GM12878 (cell line): ENCODE measurements around the gene DNAAF8. TPM values are rescaled to one million over a fixed set of nuclear protein-coding genes. Genes with fewer than 3 reads are reported as not detected.

Experiments
- ATAC-seq: fragments of 200-7000 bp; cut with Tn5 transposase; 3 replicates; pipeline ENCODE4 v1.9.1; 2020; ENCODE audit warnings: mild to moderate bottlenecking, moderate library complexity
- BruUV-seq: library from RNA; stranded (reverse); fragments of 400-500 nt; replicated peaks from 2 replicates; lab custom pipeline; 2021; lab: Mats Ljungman, UMichigan
- CTCF ChIA-PET: fragments of 300-600 bp; sonication (Branson Sonifier 250); formaldehyde crosslinking; extraction: SDS; loops from one replicate; lab custom pipeline; 2021; ENCODE audit warnings: inconsistent platforms; lab: Yijun Ruan, JAX
- POLR2A ChIA-PET: fragments of 350-600 bp; formaldehyde crosslinking; extraction: SDS; loops from one replicate; lab custom pipeline; 2021; ENCODE audit warnings: inconsistent platforms; lab: Charles Lee
- RAD21 ChIA-PET: fragments of 300-600 bp; sonication (Branson Sonifier 250); formaldehyde crosslinking; loops from one replicate; lab custom pipeline; 2023; ENCODE audit warnings: antibody characterized with exemption; ENCODE audit not compliant: unreplicated experiment; lab: Charles Lee
- SMC1A ChIA-PET: fragments of 300-600 bp; sonication (Branson Sonifier 250); formaldehyde crosslinking; loops from one replicate; lab custom pipeline; 2023; ENCODE audit not compliant: unreplicated experiment, uncharacterized antibody; lab: Charles Lee
- DNase-seq: peaks from one replicate; pipeline ENCODE4 v3.0.0-alpha.2; 2011; ENCODE audit warnings: low read depth, low spot score
- FAIRE-seq: peaks from 3 replicates; lab custom pipeline; 2011; peaks lifted over from hg19 to GRCh38; lab: Jason Lieb, UNC
- H2AFZ ChIP-seq: 2 replicates; pipeline ENCODE4 v1.6.0; 2011; ENCODE audit warnings: low read depth, low read length, control low read depth; ENCODE audit not compliant: control insufficient read depth
- H3K27ac ChIP-seq: 2 replicates; pipeline ENCODE4 v1.5.1; 2011; ENCODE audit warnings: control low read depth; ENCODE audit not compliant: control insufficient read depth, insufficient read depth
- H3K27me3 ChIP-seq, 2 experiments: replicated peaks in 1 of 2; 2 replicates each; pipeline versions ENCODE4 v1.6.0 to v1.6.1; 2011; ENCODE audit warnings: low read length in 1 of 2; ENCODE audit not compliant: control insufficient read depth in 2 of 2, insufficient read depth in 2 of 2
- H3K36me3 ChIP-seq, 2 experiments: 2 replicates each; pipeline ENCODE4 v1.5.1; 2011; ENCODE audit warnings: low read length in 1 of 2; ENCODE audit not compliant: control insufficient read depth in 2 of 2, insufficient read depth in 2 of 2
- H3K4me1 ChIP-seq: 2 replicates; pipeline ENCODE4 v1.6.1; 2011; ENCODE audit warnings: mild to moderate bottlenecking, low read length, moderate library complexity, mixed read lengths; ENCODE audit not compliant: control insufficient read depth, insufficient read depth
- H3K4me2 ChIP-seq: 2 replicates; pipeline ENCODE4 v1.6.0; 2011; ENCODE audit warnings: control low read depth; ENCODE audit not compliant: control insufficient read depth, insufficient read depth
- H3K4me3 ChIP-seq: fragments of 200-600 bp; sonication (generic); 2 replicates; pipeline ENCODE4 v1.5.1; 2016
- H3K79me2 ChIP-seq: 2 replicates; pipeline ENCODE4 v1.6.0; 2011; ENCODE audit warnings: low read length; ENCODE audit not compliant: control insufficient read depth, insufficient read depth
- H3K9ac ChIP-seq: 2 replicates; pipeline ENCODE4 v1.8.0; 2011; ENCODE audit warnings: low read length, control low read depth, mixed read lengths; ENCODE audit not compliant: control insufficient read depth, insufficient read depth
- H3K9me3 ChIP-seq: replicated peaks from 3 replicates; pipeline ENCODE4 v1.5.1; 2011; ENCODE audit warnings: mild to moderate bottlenecking, low read length; ENCODE audit not compliant: control insufficient read depth, insufficient read depth
- H4K20me1 ChIP-seq: 2 replicates; pipeline ENCODE4 v1.6.0; 2011; ENCODE audit not compliant: control insufficient read depth, insufficient read depth
- CBX3 ChIP-seq: fragments of 200-600 bp; sonication (generic); IDR thresholded peaks from 2 replicates; pipeline ENCODE4 v1.6.1; 2016; ENCODE audit warnings: low read depth, borderline replicate concordance
- IKZF2 ChIP-seq, 2 experiments: fragments of 450-650 bp; IDR thresholded peaks; 2 replicates each; pipeline ENCODE4 v1.6.1; 2017; ENCODE audit warnings: mild to moderate bottlenecking in 2 of 2, moderate library complexity in 2 of 2
- MEF2A ChIP-seq: IDR thresholded peaks from 2 replicates; pipeline ENCODE4 v1.6.1; 2011; ENCODE audit warnings: low read depth, mild to moderate bottlenecking, low read length, moderate library complexity; ENCODE audit not compliant: insufficient read depth
- PML ChIP-seq: IDR thresholded peaks from 2 replicates; pipeline ENCODE4 v1.6.1; 2012; ENCODE audit warnings: low read length, inconsistent platforms
- RUNX3 ChIP-seq: IDR thresholded peaks from 2 replicates; pipeline ENCODE4 v1.6.1; 2012; ENCODE audit warnings: low read length, inconsistent platforms
- SMC3 ChIP-seq: IDR thresholded peaks from 2 replicates; pipeline ENCODE4 v1.6.1; 2011; ENCODE audit warnings: low read length, improper control_type of control experiment, borderline replicate concordance
- ZBTB11 ChIP-seq: fragments of 450-650 bp; formaldehyde crosslinking; IDR thresholded peaks from 2 replicates; pipeline ENCODE4 v1.5.0; 2022; ENCODE audit warnings: mild to moderate bottlenecking, missing genetic modification characterization
- ZBTB40 ChIP-seq: fragments of 450-650 bp; IDR thresholded peaks from 2 replicates; pipeline ENCODE4 v1.6.1; 2016; ENCODE audit warnings: mild to moderate bottlenecking, moderate library complexity, borderline replicate concordance
- ZNF24 ChIP-seq: fragments of 450-650 bp; IDR thresholded peaks from 2 replicates; pipeline ENCODE4 v1.6.1; 2017; ENCODE audit warnings: antibody characterized with exemption, mild to moderate bottlenecking
- ZNF274 ChIP-seq: IDR thresholded peaks from one replicate; pipeline ENCODE4 v1.8.0; 2011; ENCODE audit not compliant: insufficient read length, insufficient read depth
- WGBS: methylation state at CpG from one replicate; pipeline ENCODE4 v1.1.6; 2016; ENCODE audit warnings: low lambda C conversion rate; ENCODE audit not compliant: insufficient replicate concordance, insufficient coverage; ENCODE audit errors: missing lambda C conversion rate; 5-methylcytosine and 5-hydroxymethylcytosine counted together
- in situ Hi-C: fragments of 300-500 bp; cut with MboI; formaldehyde crosslinking; loops from 9 replicates; pipeline ENCODE4 v1.14.3; 2018; ENCODE audit warnings: mixed read lengths
- intact Hi-C: fragments of 100-400 bp; cut with micrococcal nuclease; formaldehyde crosslinking; loops from one replicate; pipeline ENCODE4 v1.14.2; 2022; ENCODE audit not compliant: unreplicated experiment
- polyA plus RNA-seq, 11 experiments: library from polyadenylated mRNA; depleted of rRNA in 4 of 11; unstranded in 6 of 11; stranded (reverse) in 5 of 11; fragments of >200 nt; fragmentation: Nextera tagmentation in 4 of 11; fragmentation: Illumina TruSeq in 1 of 11; extraction: Ambion mirVana in 4 of 11; extraction: Trizol in 1 of 11; gene quantifications; 1 replicate in 1 of 11; 2 replicates in 10 of 11; pipeline versions ENCODE4 v1.2.1 to v1.2.3, GENCODE V29; 2011 to 2016; ENCODE audit warnings: inconsistent platforms in 2 of 11, missing spikeins in 2 of 11, low read depth in 1 of 11
- total RNA-seq, 4 experiments: library from RNA; depleted of rRNA in 3 of 4; stranded (reverse); fragments of >200 nt in 3 of 4; fragmentation: Illumina TruSeq in 1 of 4; extraction: Trizol in 1 of 4; gene quantifications; 2 replicates each; pipeline versions ENCODE4 v1.2.1 to v1.2.3, GENCODE V29; 2013 to 2021
- TF ChIP-seq, protein P1 (sequence below): fragments of 450-650 bp; IDR thresholded peaks from 2 replicates; pipeline ENCODE4 v1.6.1; 2017; ENCODE audit warnings: mild to moderate bottlenecking, low read depth, inconsistent platforms; ENCODE audit not compliant: poor library complexity, severe bottlenecking
- TF ChIP-seq, protein P2 (sequence below): fragments of 450-650 bp; conservative IDR thresholded peaks from 2 replicates; pipeline ENCODE4 v1.6.1; 2017; ENCODE audit warnings: mild to moderate bottlenecking, moderate library complexity

The DNAAF8 gene
- total and polyA plus RNA-seq, 10 of the 15 experiments (the other 5 are each of a cell fraction or from before 2014, with no cell fraction given) = 0.01 to 0.78 (median 0.22) TPM; not detected in 2

DNA sequence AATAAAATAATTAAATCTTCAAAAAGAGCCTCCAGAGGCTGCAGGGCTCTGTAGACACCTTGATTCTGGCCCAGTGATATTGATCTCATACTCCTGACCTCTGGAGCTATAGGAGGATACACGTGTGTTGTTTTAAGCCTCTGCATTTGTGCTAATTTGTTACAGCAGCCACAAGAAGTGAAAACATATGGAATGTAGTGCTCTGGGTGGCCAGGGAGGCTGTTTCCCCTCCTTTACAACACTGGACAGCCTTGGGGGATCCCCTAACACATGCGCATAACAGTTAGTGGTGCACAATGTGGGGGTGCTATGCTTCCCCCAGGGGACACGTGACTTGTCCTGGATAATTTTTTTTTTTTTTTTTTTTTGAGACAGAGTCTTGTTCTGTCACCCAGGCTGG, 37.3 kb downstream of the DNAAF8 start:
- Histone ChIP-seq H3K79me2 (peaks cover 6% of the 10 kb centered on the region), H3K36me3 (no peaks in the 10 kb centered on the region), H3K4me1 (0 out of 2 replicates have a peak, but pooled peaks cover 2% of the 10 kb centered on the region), H3K27me3 (no peaks in the 10 kb centered on the region), H3K4me2 (no peak overlapping the region), H3K9ac (no peak overlapping the region), H4K20me1 (no peaks in the 10 kb centered on the region), H3K4me3 (no peak overlapping the region), H2AFZ (no peak overlapping the region), H3K9me3 (no peaks in the 10 kb centered on the region), H3K27ac (no peak overlapping the region)
- 23% methylated on average over 3 of the region's 3 CpGs for WGBS
- DNase-seq = no peak
- ChIA-PET SMC1A (no interaction called here), RAD21 (no interaction called here), POLR2A (interaction anchor here (0.7 kb wide), 1 partner anchor 205 kb away, joined by 3 read pairs; no protein-coding TSS in a partner anchor), CTCF (no interaction called here)
- no peak for ATAC-seq
- no peak for FAIRE-seq
- in situ Hi-C loops = no loop called here
- no TSS peak for BruUV-seq
- intact Hi-C loops = no loop called here
- no peak for TF ChIP-seq CBX3
- no peak for TF ChIP-seq ZNF274
- no peak for TF ChIP-seq IKZF2 (IDR thresholded peaks at IDR 0.05)
- no peak for TF ChIP-seq ZBTB40
- TF ChIP-seq, protein P1, sequence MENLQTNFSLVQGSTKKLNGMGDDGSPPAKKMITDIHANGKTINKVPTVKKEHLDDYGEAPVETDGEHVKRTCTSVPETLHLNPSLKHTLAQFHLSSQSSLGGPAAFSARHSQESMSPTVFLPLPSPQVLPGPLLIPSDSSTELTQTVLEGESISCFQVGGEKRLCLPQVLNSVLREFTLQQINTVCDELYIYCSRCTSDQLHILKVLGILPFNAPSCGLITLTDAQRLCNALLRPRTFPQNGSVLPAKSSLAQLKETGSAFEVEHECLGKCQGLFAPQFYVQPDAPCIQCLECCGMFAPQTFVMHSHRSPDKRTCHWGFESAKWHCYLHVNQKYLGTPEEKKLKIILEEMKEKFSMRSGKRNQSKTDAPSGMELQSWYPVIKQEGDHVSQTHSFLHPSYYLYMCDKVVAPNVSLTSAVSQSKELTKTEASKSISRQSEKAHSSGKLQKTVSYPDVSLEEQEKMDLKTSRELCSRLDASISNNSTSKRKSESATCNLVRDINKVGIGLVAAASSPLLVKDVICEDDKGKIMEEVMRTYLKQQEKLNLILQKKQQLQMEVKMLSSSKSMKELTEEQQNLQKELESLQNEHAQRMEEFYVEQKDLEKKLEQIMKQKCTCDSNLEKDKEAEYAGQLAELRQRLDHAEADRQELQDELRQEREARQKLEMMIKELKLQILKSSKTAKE = no peak
- no peak for TF ChIP-seq RUNX3
- TF ChIP-seq MEF2A = no peak
- no peak for TF ChIP-seq ZNF24
- no peak for TF ChIP-seq ZBTB11 (CRISPR knock-in tag)
- no peak for TF ChIP-seq PML
- no peak for TF ChIP-seq SMC3
- TF ChIP-seq, protein P2, sequence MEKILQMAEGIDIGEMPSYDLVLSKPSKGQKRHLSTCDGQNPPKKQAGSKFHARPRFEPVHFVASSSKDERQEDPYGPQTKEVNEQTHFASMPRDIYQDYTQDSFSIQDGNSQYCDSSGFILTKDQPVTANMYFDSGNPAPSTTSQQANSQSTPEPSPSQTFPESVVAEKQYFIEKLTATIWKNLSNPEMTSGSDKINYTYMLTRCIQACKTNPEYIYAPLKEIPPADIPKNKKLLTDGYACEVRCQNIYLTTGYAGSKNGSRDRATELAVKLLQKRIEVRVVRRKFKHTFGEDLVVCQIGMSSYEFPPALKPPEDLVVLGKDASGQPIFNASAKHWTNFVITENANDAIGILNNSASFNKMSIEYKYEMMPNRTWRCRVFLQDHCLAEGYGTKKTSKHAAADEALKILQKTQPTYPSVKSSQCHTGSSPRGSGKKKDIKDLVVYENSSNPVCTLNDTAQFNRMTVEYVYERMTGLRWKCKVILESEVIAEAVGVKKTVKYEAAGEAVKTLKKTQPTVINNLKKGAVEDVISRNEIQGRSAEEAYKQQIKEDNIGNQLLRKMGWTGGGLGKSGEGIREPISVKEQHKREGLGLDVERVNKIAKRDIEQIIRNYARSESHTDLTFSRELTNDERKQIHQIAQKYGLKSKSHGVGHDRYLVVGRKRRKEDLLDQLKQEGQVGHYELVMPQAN = no peak
